GM18870 (cell line): Measurements from ENCODE around the gene PRDM2.
"Not testable (repeated sequence)": the region's sequence is repeated elsewhere in the genome, so short reads cannot be mapped to it uniquely, and the experiment has no call there.

Experiments used
- ATAC-seq: cut with Tn5 transposase; IDR thresholded peaks from one replicate; pipeline ENCODE4 v1.9.1; 2021; ENCODE audit warnings: moderate library complexity; ENCODE audit not compliant: unreplicated experiment

Gene PRDM2

GRCh38 chr1:13700521-13701270 lies 708 bp downstream of the PRDM2 start:
- no peak for ATAC-seq

DNA sequence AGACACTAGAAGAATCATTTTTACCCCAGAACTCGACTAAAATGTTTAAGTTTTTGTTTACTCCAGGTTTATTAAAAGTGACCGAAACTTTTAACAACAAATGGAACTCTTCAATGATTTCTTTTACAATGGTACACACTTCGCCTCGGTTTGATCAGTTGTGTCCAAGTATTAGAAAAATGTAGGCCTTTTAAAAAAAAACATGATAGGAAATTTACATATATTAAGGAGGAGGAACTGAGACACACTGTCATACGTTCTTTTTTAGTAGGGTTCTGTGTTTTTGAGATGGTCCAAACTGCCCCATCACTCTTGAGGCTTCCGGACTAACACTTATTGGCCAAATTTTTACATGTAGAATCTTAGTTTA lies 1.3 kb downstream of the PRDM2 start:
- ATAC-seq, result no peak

DNA sequence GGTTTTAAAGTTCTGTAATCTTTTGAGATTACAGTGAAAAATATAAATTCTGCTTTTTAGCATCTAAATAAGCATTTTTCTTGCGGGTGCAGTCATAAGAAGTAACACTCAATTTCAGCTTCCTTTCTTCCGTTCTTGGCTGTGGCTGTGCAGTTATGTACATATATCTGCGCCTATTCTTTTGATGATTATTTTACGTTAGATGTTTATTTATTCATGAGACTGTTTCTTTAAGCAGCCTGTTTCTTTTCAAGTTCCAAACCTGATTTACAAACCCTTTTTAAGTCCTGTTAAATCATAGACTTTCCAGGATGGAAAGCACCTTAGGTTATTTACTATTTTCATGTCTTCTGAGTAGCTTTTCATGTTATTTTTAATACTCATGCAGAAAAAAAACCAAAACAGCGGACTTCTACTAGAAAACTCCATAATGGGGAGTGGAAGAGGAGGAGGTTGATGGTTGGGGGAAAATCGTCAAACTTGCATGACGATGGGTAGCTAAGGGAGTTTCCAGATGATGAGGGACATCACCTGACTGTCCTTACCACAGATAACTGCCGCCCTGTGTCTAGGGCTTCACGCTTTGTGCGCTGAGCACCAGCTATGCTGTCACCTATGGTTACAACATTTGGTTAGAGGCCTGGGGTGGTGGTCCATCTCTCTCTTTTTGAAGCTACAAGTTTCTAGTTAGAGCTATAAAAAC lies 2.6 kb downstream of the PRDM2 start:
- peak; percentile 78 for ATAC-seq

GRCh38 chr1:13703128-13703513 lies 3.1 kb downstream of the PRDM2 start:
- ATAC-seq, result no peak

DNA sequence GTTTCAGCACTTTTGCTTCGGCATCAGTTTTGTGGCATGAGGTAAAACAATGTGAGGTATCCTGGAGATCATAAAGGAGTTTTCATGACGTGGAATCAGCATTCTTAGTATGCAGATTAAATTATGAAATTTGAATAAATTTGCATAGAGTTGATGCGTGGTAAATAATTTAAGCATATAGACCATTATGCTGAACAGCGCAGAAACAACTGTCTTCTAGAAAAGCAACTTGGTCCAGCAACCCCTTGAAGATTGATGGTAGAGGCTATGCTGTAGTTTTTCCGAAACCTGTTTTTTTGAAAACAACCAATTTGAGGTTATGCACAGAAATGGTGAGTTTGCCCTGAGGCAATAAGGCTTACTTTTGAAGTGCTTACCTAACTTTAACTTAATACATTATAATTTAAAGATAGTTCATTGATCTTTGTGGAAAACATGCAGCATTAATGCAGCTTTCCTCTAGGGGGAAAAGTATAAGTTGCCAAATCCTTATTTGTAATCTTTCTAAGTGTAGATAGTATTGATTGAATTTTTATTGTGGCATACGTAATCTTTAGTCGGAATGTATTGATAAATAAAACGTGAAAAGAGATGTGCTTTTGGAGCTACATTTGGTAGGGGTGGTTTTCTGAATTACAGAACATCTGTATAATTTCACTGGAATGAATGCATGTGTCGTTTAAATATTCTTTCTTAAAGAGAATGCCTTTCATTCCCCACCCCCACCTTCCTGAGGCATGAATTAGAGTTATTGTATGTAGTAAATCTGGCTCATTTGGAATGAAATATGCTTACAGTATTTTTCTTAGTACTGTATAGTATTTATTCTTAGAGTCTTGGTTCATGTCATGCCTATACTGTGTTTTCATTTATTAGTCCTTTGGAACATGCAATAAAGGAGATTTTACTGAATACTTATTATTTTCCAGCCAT lies 3.8 kb downstream of the PRDM2 start:
- ATAC-seq, result no peak

DNA sequence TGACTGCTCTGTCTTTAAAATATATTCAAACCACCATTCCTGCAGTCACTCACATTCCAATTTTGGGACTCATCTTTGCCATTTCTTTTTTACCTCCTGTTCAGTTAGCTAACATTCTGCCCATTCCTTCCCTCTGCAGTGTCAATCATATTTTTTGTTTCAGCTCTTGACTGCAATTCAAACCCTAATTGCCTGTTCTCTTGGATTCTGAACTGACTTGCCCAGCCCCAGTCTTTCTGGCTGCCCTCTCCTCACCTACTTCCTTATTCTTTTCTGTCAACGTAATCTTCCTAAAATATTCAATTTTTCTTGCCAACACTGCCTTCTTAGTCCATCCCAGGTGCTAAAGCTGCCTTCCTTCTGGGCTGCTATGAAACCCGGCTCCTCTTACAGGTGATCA lies 6.1 kb downstream of the PRDM2 start:
- no peak for ATAC-seq

GRCh38 chr1:13707164-13707563 lies 7.2 kb downstream of the PRDM2 start:
- no peak for ATAC-seq

- ATAC-seq, result no peak
Observed at GRCh38 chr1:13708380-13708982, 8.5 kb downstream of the PRDM2 start.

GRCh38 chr1:13710086-13710485 lies 10.1 kb downstream of the PRDM2 start:
- no peak for ATAC-seq

DNA sequence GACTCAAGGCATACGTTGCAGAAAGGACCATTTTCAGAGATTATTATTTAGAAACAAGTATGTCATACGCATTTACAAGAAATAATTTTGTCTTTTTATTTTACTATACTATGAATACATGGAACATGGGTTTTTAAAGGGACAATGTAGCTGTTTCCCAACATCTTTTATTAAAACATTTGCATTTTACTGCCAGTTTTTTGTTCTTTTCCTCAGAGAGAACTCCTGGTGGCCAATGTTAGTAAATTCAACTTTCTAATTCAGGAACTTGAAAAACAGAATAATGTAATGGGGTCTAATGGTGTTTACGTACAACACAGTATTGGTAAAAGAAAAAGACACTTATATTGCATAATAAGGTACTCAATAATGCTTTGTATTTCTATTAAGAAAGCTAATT lies 14.9 kb downstream of the PRDM2 start:
- ATAC-seq, result no peak

DNA sequence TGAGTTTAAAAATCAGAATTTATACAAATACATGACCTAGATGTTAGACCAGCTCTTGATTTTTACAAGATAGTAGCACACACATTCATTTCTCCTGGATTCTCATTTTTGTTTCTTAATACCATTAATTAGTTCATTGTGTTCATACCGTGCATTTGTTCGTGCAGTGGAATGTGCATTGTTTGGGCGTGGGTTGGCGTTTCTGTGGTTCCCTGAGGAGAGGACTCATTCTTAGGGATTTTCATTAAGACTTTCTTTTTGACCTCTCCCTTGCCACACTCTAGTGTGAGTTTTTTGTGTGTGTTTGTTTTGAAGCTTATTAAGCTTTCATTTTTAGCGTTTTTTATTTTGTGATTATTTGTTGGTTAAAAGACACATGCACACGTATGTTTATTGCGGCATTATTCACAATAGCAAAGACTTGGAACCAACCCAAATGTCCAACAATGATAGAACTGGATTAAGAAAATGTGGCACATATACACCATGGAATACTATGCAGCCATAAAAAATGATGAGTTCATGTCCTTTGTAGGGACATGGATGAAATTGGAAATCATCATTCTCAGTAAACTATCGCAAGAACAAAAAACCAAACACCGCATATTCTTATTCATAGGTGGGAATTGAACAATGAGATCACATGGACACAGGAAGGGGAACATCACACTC lies 15.8 kb downstream of the PRDM2 start:
- not testable (repeated sequence) for ATAC-seq

- no peak for ATAC-seq
Observed at GRCh38 chr1:13722808-13723360, 22.9 kb downstream of the PRDM2 start.

DNA sequence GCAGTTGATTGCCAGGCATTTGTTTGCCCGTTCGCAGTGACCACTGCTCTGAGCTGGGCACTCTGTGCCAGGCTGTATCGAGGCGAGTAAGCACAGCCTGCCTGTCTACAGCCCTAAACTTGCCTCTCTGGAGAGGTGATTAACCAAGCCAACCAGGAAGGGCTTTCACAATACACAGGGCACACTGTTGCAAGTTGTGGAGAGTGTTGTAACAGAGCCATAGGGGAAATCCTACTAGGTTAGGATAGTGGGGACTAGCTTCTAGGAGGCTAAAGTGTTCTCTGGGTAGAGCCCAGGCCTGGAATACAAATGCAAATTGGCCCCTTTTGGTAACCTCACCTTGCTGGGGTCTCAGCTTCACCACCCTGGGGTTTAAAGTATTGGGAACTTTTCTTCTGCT lies 23.8 kb downstream of the PRDM2 start:
- no peak for ATAC-seq

GRCh38 chr1:13725714-13726175 lies 25.8 kb downstream of the PRDM2 start:
- ATAC-seq, result no peak

DNA sequence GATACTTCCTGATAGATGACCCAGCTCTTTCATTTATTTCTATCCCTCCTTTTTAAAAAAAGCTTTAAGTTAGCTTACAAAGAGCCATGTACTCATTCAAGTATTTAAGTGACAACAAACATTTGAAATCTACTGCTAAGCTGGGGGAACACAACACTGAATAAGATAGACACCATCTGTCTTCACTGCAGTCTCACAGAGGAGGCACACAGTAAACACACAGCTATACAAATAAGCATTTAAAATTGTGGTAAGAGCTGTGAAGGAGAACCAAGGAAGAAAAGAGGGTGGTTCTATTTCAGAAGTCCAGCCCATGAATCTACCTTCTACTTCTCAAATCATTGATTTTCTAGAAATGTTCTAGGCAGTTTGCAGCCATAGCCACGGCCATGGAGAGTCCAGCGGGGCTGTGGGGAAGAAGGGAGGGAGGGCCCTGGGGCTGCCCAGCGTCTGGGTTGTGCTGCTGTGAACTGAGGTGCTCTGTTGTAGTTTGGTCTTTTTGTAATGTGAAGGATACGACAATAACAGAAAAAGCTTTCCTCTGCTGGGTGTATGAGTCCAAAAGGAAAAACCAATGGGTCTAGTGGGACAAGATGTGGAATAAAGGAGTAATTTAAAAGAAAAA lies 28.2 kb downstream of the PRDM2 start:
- ATAC-seq, result no peak

DNA sequence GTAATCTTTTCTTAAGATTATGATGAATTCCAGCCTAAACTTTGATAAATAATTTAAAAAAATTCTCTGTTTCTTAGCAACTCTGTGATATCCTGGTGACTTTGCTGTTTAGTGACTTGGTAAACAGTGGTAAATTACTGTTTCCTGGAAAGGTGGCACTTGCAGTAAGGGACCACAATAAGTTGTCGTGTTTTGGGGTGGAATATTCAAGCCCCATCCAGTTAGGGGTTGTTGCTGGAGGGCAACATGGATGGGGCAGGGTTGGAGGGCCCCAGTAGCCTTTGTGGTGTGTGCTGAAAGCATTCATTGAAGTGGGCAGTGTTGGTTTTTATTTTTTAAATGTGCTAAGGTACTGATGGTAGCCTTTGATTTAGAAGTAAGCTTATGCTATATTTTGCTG lies 30.3 kb downstream of the PRDM2 start:
- no peak for ATAC-seq

GRCh38 chr1:13730751-13731482 lies 30.9 kb downstream of the PRDM2 start:
- peak; percentile 92 for ATAC-seq

DNA sequence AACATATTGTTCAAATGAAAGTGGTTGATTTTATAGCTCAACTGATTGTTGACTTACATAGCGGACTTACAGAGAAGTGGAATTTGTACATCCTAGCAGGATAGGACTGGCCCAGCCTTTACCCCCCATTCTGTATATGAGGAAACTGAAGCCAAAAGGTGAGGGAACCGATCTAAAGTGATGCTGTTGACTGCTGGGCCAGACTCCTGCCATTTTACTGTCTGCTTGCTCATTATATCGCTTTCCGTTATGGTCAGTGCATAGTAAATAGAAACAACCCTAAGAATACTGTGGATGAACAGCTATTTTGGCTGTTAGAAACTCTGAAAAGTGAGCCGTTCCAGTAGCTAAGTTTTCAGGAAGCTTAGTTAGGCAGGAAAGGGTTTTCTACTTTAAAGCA lies 31.9 kb downstream of the PRDM2 start:
- no peak for ATAC-seq
